SK-N-SH (cell line): ENCODE data around the gene CDH13. TPM values are rescaled to one million over a fixed set of nuclear protein-coding genes. Genes with fewer than 3 reads are reported as not detected.

ENCODE experiments used
- CTCF ChIA-PET: fragments of 300-600, 350-600 bp; formaldehyde crosslinking; extraction: SDS; loops from one replicate; lab custom pipeline; 2021; lab: Yijun Ruan, JAX
- POLR2A ChIA-PET: fragments of 350-600 bp; sonication (Branson Sonifier 250); formaldehyde crosslinking; extraction: SDS; loops from one replicate; lab custom pipeline; 2020; ENCODE audit warnings: antibody characterized with exemption, inconsistent platforms; lab: Yijun Ruan, JAX
- DNase-seq: peaks from one replicate; pipeline ENCODE4 v3.0.0; 2012
- H2AFZ ChIP-seq: fragments of 200-600 bp; sonication (generic); 2 replicates; pipeline ENCODE4 v1.8.1; 2016; ENCODE audit warnings: antibody characterized with exemption, mild to moderate bottlenecking, low read depth
- H3F3A ChIP-seq: fragments of 200-600 bp; sonication (generic); replicated peaks from 2 replicates; pipeline ENCODE3; 2016; ENCODE audit warnings: antibody characterized with exemption, mild to moderate bottlenecking; ENCODE audit not compliant: insufficient read depth
- H3K27ac ChIP-seq, 2 experiments: fragments of 200-500 bp in 1 of 2; fragments of 200-600 bp in 1 of 2; sonication (Bioruptor generic) in 1 of 2; sonication (generic), shearing (Covaris generic) in 1 of 2; 2 replicates each; pipeline versions ENCODE4 v1.5.1 to v1.6.1; 2014 to 2016; ENCODE audit warnings: low read depth in 2 of 2, inconsistent platforms in 1 of 2, low read length in 1 of 2, mild to moderate bottlenecking in 1 of 2, mixed read lengths in 1 of 2
- H3K27me3 ChIP-seq: fragments of 200-600 bp; sonication (generic), shearing (Covaris generic); 2 replicates; pipeline ENCODE4 v1.6.1; 2016; ENCODE audit warnings: mixed run types; ENCODE audit not compliant: insufficient read depth
- H3K36me3 ChIP-seq, 2 experiments: fragments of 200-500 bp in 1 of 2; fragments of 200-600 bp in 1 of 2; sonication (Bioruptor generic) in 1 of 2; sonication (generic) in 1 of 2; replicated peaks in 1 of 2; 2 replicates each; pipeline versions ENCODE3 to v1.5.1; 2014 to 2016; ENCODE audit warnings: low read length in 1 of 2, mild to moderate bottlenecking in 1 of 2; ENCODE audit not compliant: insufficient read depth in 2 of 2, control insufficient read depth in 1 of 2
- H3K4me1 ChIP-seq, 2 experiments: fragments of 200-500 bp in 1 of 2; fragments of 200-600 bp in 1 of 2; sonication (Bioruptor generic) in 1 of 2; sonication (generic), shearing (Covaris generic) in 1 of 2; 2 replicates each; pipeline versions ENCODE4 v1.5.1 to v1.6.1; 2014 to 2016; ENCODE audit warnings: low read depth in 1 of 2, low read length in 1 of 2, mixed run types in 1 of 2; ENCODE audit not compliant: insufficient read depth in 2 of 2, control insufficient read depth in 1 of 2
- H3K4me2 ChIP-seq: fragments of 200-600 bp; sonication (generic), shearing (Covaris generic); 2 replicates; pipeline ENCODE4 v1.6.1; 2017; ENCODE audit warnings: mixed run types
- H3K4me3 ChIP-seq, 2 experiments: fragments of 200-500 bp in 1 of 2; fragments of 200-600 bp in 1 of 2; sonication (Bioruptor generic) in 1 of 2; sonication (generic), shearing (Covaris generic) in 1 of 2; 2 replicates each; pipeline versions ENCODE4 v1.5.1 to v1.8.1; 2014 to 2016; ENCODE audit warnings: low read depth in 2 of 2, inconsistent platforms in 1 of 2, low read length in 1 of 2, mild to moderate bottlenecking in 1 of 2, mixed read lengths in 1 of 2, moderate library complexity in 1 of 2
- H3K79me2 ChIP-seq: fragments of 200-600 bp; sonication (generic); 2 replicates; pipeline ENCODE4 v1.8.1; 2017; ENCODE audit warnings: mild to moderate bottlenecking; ENCODE audit not compliant: insufficient read depth
- H3K9ac ChIP-seq: fragments of 200-600 bp; sonication (generic); 2 replicates; pipeline ENCODE4 v1.6.1; 2017; ENCODE audit warnings: mixed run types
- H3K9me2 ChIP-seq: fragments of 200-600 bp; sonication (generic); 2 replicates; pipeline ENCODE4 v1.6.1; 2017; ENCODE audit warnings: mixed run types
- H3K9me3 ChIP-seq: fragments of 200-600 bp; sonication (generic); 2 replicates; pipeline ENCODE4 v1.6.1; 2017; ENCODE audit warnings: mixed run types, mild to moderate bottlenecking, moderate library complexity
- H4K20me1 ChIP-seq: fragments of 200-600 bp; sonication (generic); 2 replicates; pipeline ENCODE4 v1.6.1; 2017; ENCODE audit warnings: mild to moderate bottlenecking, mixed run types; ENCODE audit not compliant: insufficient read depth
- CHD2 ChIP-seq: fragments of 150-350 bp; IDR thresholded peaks from 2 replicates; pipeline ENCODE4 v1.6.1; 2018; ENCODE audit warnings: low read length; ENCODE audit not compliant: partially characterized antibody
- FOSL2 ChIP-seq: IDR thresholded peaks from 2 replicates; pipeline ENCODE4 v1.4.0; 2012; ENCODE audit warnings: low read depth, mild to moderate bottlenecking, moderate library complexity, borderline replicate concordance
- FOXM1 ChIP-seq: IDR thresholded peaks from 2 replicates; pipeline ENCODE4 v1.4.0; 2012; ENCODE audit warnings: low read depth, mild to moderate bottlenecking
- GABPA ChIP-seq: IDR thresholded peaks from 2 replicates; pipeline ENCODE4 v1.4.0; 2012; ENCODE audit warnings: low read depth, mild to moderate bottlenecking
- GATA2 ChIP-seq: sonication (generic); formaldehyde crosslinking; IDR thresholded peaks from 2 replicates; pipeline ENCODE4 v1.5.0; 2020; ENCODE audit warnings: mild to moderate bottlenecking, missing genetic modification reagents
- JUND ChIP-seq: IDR thresholded peaks from 2 replicates; pipeline ENCODE4 v1.4.0; 2012
- MEF2A ChIP-seq: IDR thresholded peaks from 2 replicates; pipeline ENCODE4 v1.4.0; 2012; ENCODE audit warnings: low read depth, borderline replicate concordance
- NFIC ChIP-seq: IDR thresholded peaks from 2 replicates; pipeline ENCODE4 v1.4.0; 2012; ENCODE audit warnings: borderline replicate concordance
- PBX3 ChIP-seq: IDR thresholded peaks from 2 replicates; pipeline ENCODE4; 2012
- POLR2AphosphoS5 ChIP-seq: IDR thresholded peaks from 2 replicates; pipeline ENCODE4 v1.6.1; 2012; ENCODE audit warnings: low read depth, low read length
- RAD21 ChIP-seq: IDR thresholded peaks from 2 replicates; pipeline ENCODE4 v1.6.1; 2012; ENCODE audit warnings: mild to moderate bottlenecking, low read length
- RCOR1 ChIP-seq: fragments of 150-350 bp; IDR thresholded peaks from 2 replicates; pipeline ENCODE4 v1.6.1; 2017; ENCODE audit warnings: antibody characterized with exemption, low read length
- RFX5 ChIP-seq: IDR thresholded peaks from 2 replicates; pipeline ENCODE4 v1.6.1; 2012; ENCODE audit warnings: mild to moderate bottlenecking, improper control_type of control experiment, low read length
- SMC3 ChIP-seq: IDR thresholded peaks from 2 replicates; pipeline ENCODE4 v1.6.1; 2012; ENCODE audit warnings: low read depth, low read length, improper control_type of control experiment
- TCF12 ChIP-seq: IDR thresholded peaks from 2 replicates; pipeline ENCODE4 v1.4.0; 2012
- TEAD4 ChIP-seq: IDR thresholded peaks from 2 replicates; pipeline ENCODE4 v1.4.0; 2012; ENCODE audit warnings: mild to moderate bottlenecking, borderline replicate concordance; ENCODE audit not compliant: insufficient read depth
- USF2 ChIP-seq: fragments of 150-350 bp; IDR thresholded peaks from 2 replicates; pipeline ENCODE4 v1.6.1; 2017; ENCODE audit warnings: antibody characterized with exemption, low read length, low read depth, borderline replicate concordance
- YY1 ChIP-seq: IDR thresholded peaks from 2 replicates; pipeline ENCODE4 v1.4.0; 2012; ENCODE audit warnings: low read depth, mild to moderate bottlenecking
- ZBTB33 ChIP-seq: IDR thresholded peaks from 2 replicates; pipeline ENCODE4 v1.4.0; 2012; ENCODE audit warnings: low read depth, borderline replicate concordance
- WGBS: methylation state at CpG from one replicate; pipeline ENCODE4 v1.1.6; 2017; ENCODE audit warnings: low lambda C conversion rate; 5-methylcytosine and 5-hydroxymethylcytosine counted together
- polyA plus RNA-seq, 3 experiments: library from polyadenylated mRNA; depleted of rRNA; stranded (reverse); fragments of >200 nt; gene quantifications; 2 replicates each; pipeline ENCODE4 v1.2.3, GENCODE V29; 2012

Gene CDH13
- polyA plus RNA-seq, 1 of the 3 experiments (the other 2 are of a cell fraction), result 93.0 TPM

GRCh38 chr16:83776944-83777343, 1150.2 kb downstream of the CDH13 start (continued):
- TF ChIP-seq USF2 (no peak), TEAD4 (no peak), FOXM1 (no peak), YY1 (no peak), TCF12 (no peak), PBX3 (no peak)

DNA sequence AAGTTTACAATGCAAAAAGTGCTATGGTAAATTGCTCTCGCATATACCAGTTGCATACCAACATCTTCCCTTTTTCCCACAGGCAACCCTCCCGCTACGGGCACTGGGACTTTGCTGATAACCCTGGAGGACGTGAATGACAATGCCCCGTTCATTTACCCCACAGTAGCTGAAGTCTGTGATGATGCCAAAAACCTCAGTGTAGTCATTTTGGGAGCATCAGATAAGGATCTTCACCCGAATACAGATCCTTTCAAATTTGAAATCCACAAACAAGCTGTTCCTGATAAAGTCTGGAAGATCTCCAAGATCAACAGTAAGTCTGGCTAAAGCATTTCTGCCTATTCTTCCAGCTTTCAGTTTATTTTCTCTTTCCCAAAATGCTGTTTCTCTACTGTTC, 1153.1 kb downstream of the CDH13 start:
- POLR2A ChIA-PET, result interaction anchor here (0.5 kb wide), 1 partner anchor 171 kb away, joined by 3 read pairs; no protein-coding TSS in a partner anchor
- H3K9me3 ChIP-seq, result no peaks in the 10 kb centered on the region
- 0 out of 2 replicates have a peak, but pooled peaks cover 6% of the 10 kb centered on the region for H4K20me1 ChIP-seq
- 9% methylated on average over 6 of the region's 6 CpGs for WGBS
- DNase-seq, result peak; percentile 30
- H2AFZ ChIP-seq, result no peak overlapping the region
- no peaks in the 10 kb centered on the region; a peak in 2 of 4 replicates for H3K4me1 ChIP-seq
- no peaks in the 10 kb centered on the region for H3K9me2 ChIP-seq
- peak overlapping the region; percentile 60 for H3K4me2 ChIP-seq
- H3K27me3 ChIP-seq, result no peaks in the 10 kb centered on the region
- H3K36me3 ChIP-seq, result no peaks in the 10 kb centered on the region
- no peaks in the 10 kb centered on the region for H3K79me2 ChIP-seq
- no peak for TF ChIP-seq ZBTB33
- no peak for TF ChIP-seq RAD21
- TF ChIP-seq FOSL2, result 0 out of 2 replicates have a peak, but pooled peaks have one; percentile 7
- TF ChIP-seq NFIC, result peak; percentile 87
- TF ChIP-seq PBX3, result peak; percentile 41; the same call in 1 of the 2 replicates
- TF ChIP-seq JUND, result 0 out of 2 replicates have a peak, but pooled peaks have one; percentile 17
- TF ChIP-seq CHD2, result peak; percentile 27
- TF ChIP-seq POLR2AphosphoS5, result 0 out of 2 replicates have a peak, but pooled peaks have one; percentile 43
- no peak for TF ChIP-seq GABPA
- TF ChIP-seq RFX5, result no peak
- peak; percentile 83 for TF ChIP-seq TCF12
- TF ChIP-seq SMC3, result no peak
- TF ChIP-seq RCOR1, result peak; percentile 77
- TF ChIP-seq MEF2A, result 0 out of 2 replicates have a peak, but pooled peaks have one; percentile 27
- TF ChIP-seq GATA2, result peak; percentile 56; the same call in 1 of the 2 replicates
- CTCF ChIA-PET, result no interaction called here
- no peak overlapping the region; a peak in 1 of 4 replicates for H3K4me3 ChIP-seq
- H3K27ac ChIP-seq, result no peak overlapping the region
- peaks cover 5% of the 10 kb centered on the region for H3F3A ChIP-seq
- H3K9ac ChIP-seq, result no peak overlapping the region
